HepG2 (cell line): ENCODE measurements around the gene CHCHD3. TPM values are rescaled to one million over a fixed set of nuclear protein-coding genes. Genes with fewer than 3 reads are reported as not detected.

Experiments
- BHLHE40 ChIP-seq: IDR thresholded peaks from 2 replicates; pipeline ENCODE4 v1.6.1; 2011; ENCODE audit warnings: low read length, improper control_type of control experiment
- JUNB ChIP-seq: sonication (generic); formaldehyde crosslinking; IDR thresholded peaks from 2 replicates; pipeline ENCODE4 v1.8.0; 2022; ENCODE audit warnings: missing genetic modification reagents, mild to moderate bottlenecking, borderline replicate concordance
- KIAA2018 ChIP-seq: sonication (generic); formaldehyde crosslinking; IDR thresholded peaks from 2 replicates; pipeline ENCODE4 v1.5.0; 2020; ENCODE audit warnings: mild to moderate bottlenecking, missing genetic modification reagents, borderline replicate concordance
- ZBTB42 ChIP-seq: sonication (generic); formaldehyde crosslinking; IDR thresholded peaks from 2 replicates; pipeline ENCODE4 v1.5.0; 2020; ENCODE audit warnings: mild to moderate bottlenecking, missing genetic modification reagents
- polyA plus RNA-seq, 8 experiments: library from polyadenylated mRNA; depleted of rRNA in 3 of 8; stranded (reverse) in 7 of 8; unstranded in 1 of 8; fragments of >200 nt; fragmentation: Illumina TruSeq in 4 of 8; extraction: Trizol in 4 of 8; gene quantifications; 2 replicates each; pipeline versions ENCODE4 v1.2.1 to v1.2.3, GENCODE V29; 2011 to 2016; ENCODE audit warnings: low read depth in 4 of 8, missing spikeins in 1 of 8, mixed read lengths in 1 of 8; ENCODE audit not compliant: insufficient read depth in 1 of 8
- total RNA-seq, 5 experiments: library from RNA; depleted of rRNA; stranded (reverse); fragments of >200 nt; fragmentation: Illumina TruSeq; extraction: Trizol; gene quantifications; 2 replicates each; pipeline ENCODE4 v1.2.3, GENCODE V29; 2016; ENCODE audit warnings: low read depth in 1 of 5
- TF ChIP-seq, protein P1 (sequence below): IDR thresholded peaks from 2 replicates; pipeline ENCODE4 v1.6.1; 2016; ENCODE audit warnings: missing compliant biosample characterization, missing genetic modification reagents, borderline replicate concordance

CHCHD3 gene
- total and polyA plus RNA-seq, 2 of the 13 experiments (the other 11 are each of a cell fraction or from before 2014, with no cell fraction given) = 32.7 to 86.8 TPM

DNA sequence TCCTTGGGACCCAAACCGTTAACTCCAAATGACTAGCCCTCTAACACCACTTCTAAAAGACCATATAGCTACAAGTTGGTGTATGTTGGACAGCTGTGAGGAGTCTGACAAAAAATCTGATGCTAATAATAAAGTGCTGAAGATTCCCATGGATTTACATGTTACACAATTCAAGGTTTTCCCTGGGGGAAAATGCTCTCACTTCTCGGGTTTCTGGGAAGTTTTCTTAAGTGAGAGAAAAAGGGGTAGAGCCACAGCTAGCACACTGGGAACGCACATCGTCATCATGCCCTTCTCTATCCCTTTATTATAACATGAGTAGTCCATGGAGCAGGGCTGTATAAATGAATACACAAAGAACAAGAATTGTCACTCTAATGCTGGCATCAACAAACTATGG is 162.1 kb downstream of the CHCHD3 start (continued):
- TF ChIP-seq KIAA2018 (CRISPR knock-in tag) (no peak), ZBTB42 (CRISPR knock-in tag) (no peak), JUNB (no peak), BHLHE40 (no peak)
- TF ChIP-seq, protein P1, sequence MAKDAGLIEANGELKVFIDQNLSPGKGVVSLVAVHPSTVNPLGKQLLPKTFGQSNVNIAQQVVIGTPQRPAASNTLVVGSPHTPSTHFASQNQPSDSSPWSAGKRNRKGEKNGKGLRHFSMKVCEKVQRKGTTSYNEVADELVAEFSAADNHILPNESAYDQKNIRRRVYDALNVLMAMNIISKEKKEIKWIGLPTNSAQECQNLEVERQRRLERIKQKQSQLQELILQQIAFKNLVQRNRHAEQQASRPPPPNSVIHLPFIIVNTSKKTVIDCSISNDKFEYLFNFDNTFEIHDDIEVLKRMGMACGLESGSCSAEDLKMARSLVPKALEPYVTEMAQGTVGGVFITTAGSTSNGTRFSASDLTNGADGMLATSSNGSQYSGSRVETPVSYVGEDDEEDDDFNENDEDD (CRISPR knock-in tag) = no peak
